HFFc6 (cell line): Measurements from ENCODE around the gene PIGK. TPM values are rescaled to one million over a fixed set of nuclear protein-coding genes. Genes with fewer than 3 reads are reported as not detected.
"Not testable (repeated sequence)": the region's sequence is repeated elsewhere in the genome, so short reads cannot be mapped to it uniquely, and the experiment has no call there.

Source experiments
- DNase-seq: peaks from one replicate; pipeline ENCODE4 v3.0.0-alpha.2; 2018
- H3K27ac Mint-ChIP-seq: 2 replicates; pipeline ENCODE4 v1.8.0; 2020; ENCODE audit warnings: mild to moderate bottlenecking, mixed read lengths
- H3K27me3 Mint-ChIP-seq: 2 replicates; pipeline ENCODE4 v1.8.0; 2021; ENCODE audit warnings: mild to moderate bottlenecking, moderate library complexity, mixed read lengths; ENCODE audit not compliant: insufficient read depth
- H3K36me3 Mint-ChIP-seq: 2 replicates; pipeline ENCODE4 v1.8.0; 2021; ENCODE audit warnings: low read depth, mixed read lengths
- H3K4me1 Mint-ChIP-seq: 2 replicates; pipeline ENCODE4 v1.8.0; 2020; ENCODE audit warnings: low read depth, mixed read lengths
- H3K4me3 Mint-ChIP-seq: 2 replicates; pipeline ENCODE4 v1.8.0; 2020; ENCODE audit warnings: mild to moderate bottlenecking, moderate library complexity, mixed read lengths
- H3K9me3 Mint-ChIP-seq: 2 replicates; pipeline ENCODE4 v1.8.0; 2020; ENCODE audit warnings: mild to moderate bottlenecking, mixed read lengths
- total RNA-seq, 6 experiments: library from RNA; stranded (reverse); fragmentation: NEBNext Ultra II Directional; extraction: Animal tissue kit (Norgen Biotek cat#: 25700); gene quantifications; 2 replicates in 1 of 6; 3 replicates in 5 of 6; pipeline ENCODE4 v1.2.3, GENCODE V29; 2021
- TF ChIP-seq, protein P1 (sequence below): fragments of 200-600 bp; sonication (generic); IDR thresholded peaks from 2 replicates; pipeline ENCODE4 v1.5.0; 2021; ENCODE audit warnings: antibody characterized with exemption, mild to moderate bottlenecking

Gene PIGK
- total RNA-seq, 6 experiments from 2014 or later: 55.4 to 77.9 (median 65.5) TPM

DNA sequence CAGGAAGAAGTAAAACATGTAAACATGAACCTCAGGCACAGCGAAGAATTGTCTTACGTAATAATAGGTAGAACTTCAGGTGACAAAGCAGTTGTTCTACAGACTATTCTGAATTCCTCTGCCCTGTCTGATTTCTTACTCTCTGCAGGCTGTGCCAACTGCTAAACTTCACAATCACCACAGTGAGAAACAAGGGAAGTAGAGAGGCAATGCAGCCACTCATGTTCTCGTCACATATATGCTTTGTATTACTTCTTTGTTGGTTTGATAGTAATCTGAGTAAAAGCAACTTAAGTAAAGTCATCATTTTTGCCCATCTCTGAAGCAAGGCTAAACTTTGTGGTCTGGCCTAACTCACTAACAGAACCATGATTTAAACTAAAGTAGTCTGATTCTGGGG, 21.9 kb downstream of the PIGK start:
- H3K27ac Mint-ChIP-seq: no peak overlapping the region
- TF ChIP-seq, protein P1, sequence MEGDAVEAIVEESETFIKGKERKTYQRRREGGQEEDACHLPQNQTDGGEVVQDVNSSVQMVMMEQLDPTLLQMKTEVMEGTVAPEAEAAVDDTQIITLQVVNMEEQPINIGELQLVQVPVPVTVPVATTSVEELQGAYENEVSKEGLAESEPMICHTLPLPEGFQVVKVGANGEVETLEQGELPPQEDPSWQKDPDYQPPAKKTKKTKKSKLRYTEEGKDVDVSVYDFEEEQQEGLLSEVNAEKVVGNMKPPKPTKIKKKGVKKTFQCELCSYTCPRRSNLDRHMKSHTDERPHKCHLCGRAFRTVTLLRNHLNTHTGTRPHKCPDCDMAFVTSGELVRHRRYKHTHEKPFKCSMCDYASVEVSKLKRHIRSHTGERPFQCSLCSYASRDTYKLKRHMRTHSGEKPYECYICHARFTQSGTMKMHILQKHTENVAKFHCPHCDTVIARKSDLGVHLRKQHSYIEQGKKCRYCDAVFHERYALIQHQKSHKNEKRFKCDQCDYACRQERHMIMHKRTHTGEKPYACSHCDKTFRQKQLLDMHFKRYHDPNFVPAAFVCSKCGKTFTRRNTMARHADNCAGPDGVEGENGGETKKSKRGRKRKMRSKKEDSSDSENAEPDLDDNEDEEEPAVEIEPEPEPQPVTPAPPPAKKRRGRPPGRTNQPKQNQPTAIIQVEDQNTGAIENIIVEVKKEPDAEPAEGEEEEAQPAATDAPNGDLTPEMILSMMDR: no peak
- H3K36me3 Mint-ChIP-seq: peaks cover 12% of the 10 kb centered on the region; the same call in 1 of the 2 replicates
- H3K27me3 Mint-ChIP-seq: no peaks in the 10 kb centered on the region
- H3K4me1 Mint-ChIP-seq: peaks cover 21% of the 10 kb centered on the region
- H3K4me3 Mint-ChIP-seq: no peak overlapping the region
- H3K9me3 Mint-ChIP-seq: no peaks in the 10 kb centered on the region
- no peak for DNase-seq

DNA sequence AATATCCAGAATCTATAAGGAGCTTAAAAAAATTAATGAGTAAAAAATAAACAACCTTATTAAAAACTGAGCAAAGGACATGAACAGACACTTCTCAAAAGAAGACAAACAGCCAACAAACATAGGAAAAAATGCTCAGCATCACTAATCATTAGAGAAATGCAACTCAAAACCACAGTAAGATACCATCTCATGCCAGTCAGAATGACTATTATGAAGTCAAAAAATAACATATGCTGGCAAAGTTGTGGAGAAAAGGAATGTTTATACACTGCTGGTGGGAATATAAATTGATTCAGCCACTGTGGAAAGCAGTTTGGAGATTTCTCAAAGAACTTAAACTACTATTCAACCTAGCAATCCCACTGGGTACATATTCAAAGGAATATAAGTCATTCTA, 25.3 kb downstream of the PIGK start:
- DNase-seq: peak; percentile 21
- peaks cover 21% of the 10 kb centered on the region for H3K4me1 Mint-ChIP-seq
- TF ChIP-seq, protein P1: no peak
- H3K36me3 Mint-ChIP-seq: peaks cover 13% of the 10 kb centered on the region
- H3K4me3 Mint-ChIP-seq: no peak overlapping the region
- no peaks in the 10 kb centered on the region; the same call in 1 of the 2 replicates for H3K9me3 Mint-ChIP-seq
- no peak overlapping the region for H3K27ac Mint-ChIP-seq
- no peaks in the 10 kb centered on the region for H3K27me3 Mint-ChIP-seq

DNA sequence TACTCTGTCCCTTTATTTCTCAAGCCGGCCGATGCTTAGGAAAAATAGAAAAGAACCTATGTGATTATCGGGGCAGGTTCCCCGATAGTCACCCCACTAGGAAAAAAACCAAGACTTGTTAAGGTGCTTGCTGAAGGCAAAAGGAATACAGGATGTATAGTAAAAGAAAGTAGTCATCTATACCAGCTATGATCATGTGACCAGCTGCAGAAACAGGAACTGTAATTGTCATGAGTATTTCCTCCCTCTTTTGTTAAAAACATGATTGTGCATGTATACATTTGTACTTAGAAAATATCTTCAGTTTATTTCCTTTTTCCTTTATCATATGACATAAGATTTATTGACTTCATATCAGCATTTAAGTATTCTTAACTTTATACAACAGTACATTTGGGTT, 30.5 kb downstream of the PIGK start:
- peaks cover 36% of the 10 kb centered on the region for H3K36me3 Mint-ChIP-seq
- H3K4me1 Mint-ChIP-seq: peaks cover 7% of the 10 kb centered on the region
- no peaks in the 10 kb centered on the region for H3K27me3 Mint-ChIP-seq
- no peaks in the 10 kb centered on the region; the same call in none of the 2 replicates for H3K9me3 Mint-ChIP-seq
- H3K27ac Mint-ChIP-seq: no peak overlapping the region
- no peak for DNase-seq
- H3K4me3 Mint-ChIP-seq: no peak overlapping the region
- TF ChIP-seq, protein P1: no peak

DNA sequence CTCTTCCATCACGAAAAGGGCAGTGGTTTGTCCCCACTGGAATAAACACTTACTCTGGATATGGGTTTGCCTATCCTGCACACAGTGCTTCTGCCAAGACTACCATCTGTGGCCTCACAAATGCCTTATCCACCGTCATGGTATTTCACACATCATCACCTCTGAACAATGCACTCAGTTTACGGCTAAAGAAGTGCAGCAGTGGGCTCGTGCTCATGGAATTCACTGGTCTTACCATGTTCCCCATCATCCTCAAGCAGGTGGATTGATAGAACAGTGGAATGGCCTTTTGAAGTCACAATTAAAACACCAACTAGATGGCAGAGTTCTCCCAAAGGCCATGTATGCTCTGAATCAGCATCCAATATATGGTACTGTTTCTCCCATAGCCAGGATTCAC, 32.3 kb downstream of the PIGK start:
- H3K4me3 Mint-ChIP-seq, H3K27ac Mint-ChIP-seq, H3K27me3 Mint-ChIP-seq, H3K4me1 Mint-ChIP-seq, H3K9me3 Mint-ChIP-seq, DNase-seq: not testable (repeated sequence)
- peaks cover 43% of the 10 kb centered on the region for H3K36me3 Mint-ChIP-seq

DNA sequence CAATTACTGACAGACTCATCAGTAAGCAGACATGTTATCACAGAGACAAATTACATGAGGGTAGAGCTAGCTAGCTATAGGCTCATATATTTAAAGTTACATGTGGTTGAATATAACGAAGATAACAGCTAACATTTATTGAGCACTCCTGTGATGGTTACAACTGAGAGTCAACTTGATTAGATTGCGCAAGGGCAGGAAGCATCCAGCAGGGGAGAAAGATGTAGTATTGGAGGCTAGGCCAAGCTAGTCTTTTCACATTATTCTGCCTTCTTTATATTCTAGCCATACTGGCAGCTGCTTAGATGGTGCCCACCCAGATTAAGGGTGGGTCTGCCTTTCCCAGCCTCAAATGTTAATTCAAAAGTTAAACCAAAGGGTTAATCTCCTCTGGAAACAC, 37.1 kb downstream of the PIGK start:
- H3K9me3 Mint-ChIP-seq: peaks cover 15% of the 10 kb centered on the region
- H3K4me1 Mint-ChIP-seq: no peaks in the 10 kb centered on the region
- no peaks in the 10 kb centered on the region for H3K27me3 Mint-ChIP-seq
- DNase-seq: no peak
- H3K4me3 Mint-ChIP-seq: no peak overlapping the region
- TF ChIP-seq, protein P1: no peak
- H3K27ac Mint-ChIP-seq: no peak overlapping the region
- peaks cover 54% of the 10 kb centered on the region for H3K36me3 Mint-ChIP-seq

DNA sequence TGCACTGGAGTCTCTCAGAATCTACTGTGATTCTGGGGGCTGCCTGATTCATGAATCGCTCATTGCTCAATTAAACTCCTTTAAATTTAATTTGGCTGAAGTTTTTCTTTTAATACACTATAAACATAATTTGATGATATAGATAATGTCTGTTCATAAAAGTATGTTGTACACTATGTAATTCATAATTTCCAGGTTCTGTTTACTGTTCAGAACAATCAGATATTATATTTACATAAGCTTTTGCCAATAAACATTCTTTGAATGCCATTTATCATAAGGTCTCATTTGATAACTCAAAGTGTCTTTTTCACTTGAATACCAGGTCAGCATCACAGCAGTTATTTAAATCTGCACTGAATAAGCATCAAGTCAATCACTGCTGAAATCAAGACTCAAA, 39.6 kb downstream of the PIGK start:
- Mint-ChIP-seq H3K27ac (no peak overlapping the region), H3K36me3 (peaks cover 54% of the 10 kb centered on the region), H3K4me1 (no peaks in the 10 kb centered on the region), H3K4me3 (no peak overlapping the region), H3K27me3 (no peaks in the 10 kb centered on the region), H3K9me3 (peaks cover 28% of the 10 kb centered on the region)
- DNase-seq: no peak
- TF ChIP-seq, protein P1: no peak
